ENCODE results near the gene ETS2.

ETS2 gene

GRCh38 chr21:38805328-38806152, at the start of gene ETS2:
Gene ETS2, plus strand, starts transcription at chr21:38805929. Its CDS starts 4,106 bp downstream, at chr21:38810035.
- FAIRE-seq = no peak
- peak; percentile 55 for DNase-seq (ENCODE audit: low spot score)

- FAIRE-seq = no peak
- no peak for DNase-seq (ENCODE audit: low spot score)
Observed at GRCh38 chr21:38756746-38757145, 49.0 kb upstream of the ETS2 start.

GRCh38 chr21:38758501-38759214, 47.1 kb upstream of the ETS2 start:
- FAIRE-seq (no peak), DNase-seq (ENCODE audit: low spot score) (no peak)

- no peak for DNase-seq (ENCODE audit: low spot score)
Observed at GRCh38 chr21:38759413-38759812, 46.3 kb upstream of the ETS2 start.

GRCh38 chr21:38760017-38760761, 45.5 kb upstream of the ETS2 start:
- no peak for FAIRE-seq
- DNase-seq (ENCODE audit: low spot score) = no peak

More at GRCh38 chr21:38759413-38759812, 46.3 kb upstream of the ETS2 start:
- no peak for FAIRE-seq

GRCh38 chr21:38760762-38761155, 45.0 kb upstream of the ETS2 start:
- FAIRE-seq (no peak), DNase-seq (ENCODE audit: low spot score) (no peak)

- DNase-seq (ENCODE audit: low spot score) (no peak), FAIRE-seq (no peak)
Observed at GRCh38 chr21:38761531-38761930, 44.2 kb upstream of the ETS2 start.

- DNase-seq (ENCODE audit: low spot score) (no peak), FAIRE-seq (no peak)
Observed at GRCh38 chr21:38765056-38765455, 40.7 kb upstream of the ETS2 start.

- FAIRE-seq = no peak
- no peak for DNase-seq (ENCODE audit: low spot score)
Observed at GRCh38 chr21:38766987-38767722, 38.6 kb upstream of the ETS2 start.

- FAIRE-seq (no peak), DNase-seq (ENCODE audit: low spot score) (no peak)
Observed at GRCh38 chr21:38768471-38769063, 37.2 kb upstream of the ETS2 start.

GRCh38 chr21:38769191-38769780, 36.4 kb upstream of the ETS2 start:
- peak; percentile 20 for DNase-seq (ENCODE audit: low spot score)
- no peak for FAIRE-seq

GRCh38 chr21:38770660-38771059, 35.1 kb upstream of the ETS2 start:
- FAIRE-seq (no peak), DNase-seq (ENCODE audit: low spot score) (no peak)

GRCh38 chr21:38771536-38771935, 34.2 kb upstream of the ETS2 start:
- no peak for FAIRE-seq
- DNase-seq (ENCODE audit: low spot score) = no peak

- FAIRE-seq (no peak), DNase-seq (ENCODE audit: low spot score) (no peak)
Observed at GRCh38 chr21:38772646-38773045, 33.1 kb upstream of the ETS2 start.

GRCh38 chr21:38773099-38774061, 32.3 kb upstream of the ETS2 start:
- FAIRE-seq (no peak), DNase-seq (ENCODE audit: low spot score) (peak; percentile 35)

- DNase-seq (ENCODE audit: low spot score) (no peak), FAIRE-seq (no peak)
Observed at GRCh38 chr21:38774152-38774551, 31.6 kb upstream of the ETS2 start.

GRCh38 chr21:38774586-38775285, 31.0 kb upstream of the ETS2 start:
- FAIRE-seq (no peak), DNase-seq (ENCODE audit: low spot score) (no peak)

- DNase-seq (ENCODE audit: low spot score) (no peak), FAIRE-seq (no peak)
Observed at GRCh38 chr21:38775733-38776132, 30.0 kb upstream of the ETS2 start.

- no peak for FAIRE-seq
- no peak for DNase-seq (ENCODE audit: low spot score)
Observed at GRCh38 chr21:38777015-38777414, 28.7 kb upstream of the ETS2 start.
